Dedifferentiated amniotic fluid mesenchymal stem cell (primary cell): ENCODE measurements around the gene TMEM97.
"Not testable (repeated sequence)": the region's sequence is repeated elsewhere in the genome, so short reads cannot be mapped to it uniquely, and the experiment has no call there.

Experiments used
- DNase-seq: peaks from one replicate; pipeline ENCODE4 v3.0.0-alpha.2; 2016; ENCODE audit errors: extremely low spot score

TMEM97 gene

GRCh38 chr17:28338056-28338768, 19.2 kb downstream of the TMEM97 start:
- DNase-seq: no peak

- not testable (repeated sequence) for DNase-seq
Observed at GRCh38 chr17:28338769-28339212, 19.8 kb downstream of the TMEM97 start.

DNA sequence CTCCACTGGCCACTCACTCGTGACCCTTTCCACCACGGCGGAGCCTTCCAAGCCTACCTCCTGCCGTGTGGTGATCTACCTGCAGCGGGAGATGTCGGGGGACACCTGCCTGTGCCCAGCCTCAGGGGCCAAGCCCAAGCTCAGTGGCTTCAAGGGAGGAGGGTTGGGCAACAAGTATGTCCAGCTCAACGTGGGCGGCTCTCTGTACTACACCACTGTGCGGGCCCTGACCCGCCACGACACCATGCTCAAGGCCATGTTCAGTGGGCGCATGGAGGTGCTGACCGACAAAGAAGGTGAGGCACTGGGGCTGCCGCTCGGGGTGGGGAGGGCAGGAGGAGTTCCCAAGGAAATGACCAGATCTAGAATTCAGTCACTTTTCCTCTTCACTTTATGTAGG, 20.4 kb downstream of the TMEM97 start:
- no peak for DNase-seq

DNA sequence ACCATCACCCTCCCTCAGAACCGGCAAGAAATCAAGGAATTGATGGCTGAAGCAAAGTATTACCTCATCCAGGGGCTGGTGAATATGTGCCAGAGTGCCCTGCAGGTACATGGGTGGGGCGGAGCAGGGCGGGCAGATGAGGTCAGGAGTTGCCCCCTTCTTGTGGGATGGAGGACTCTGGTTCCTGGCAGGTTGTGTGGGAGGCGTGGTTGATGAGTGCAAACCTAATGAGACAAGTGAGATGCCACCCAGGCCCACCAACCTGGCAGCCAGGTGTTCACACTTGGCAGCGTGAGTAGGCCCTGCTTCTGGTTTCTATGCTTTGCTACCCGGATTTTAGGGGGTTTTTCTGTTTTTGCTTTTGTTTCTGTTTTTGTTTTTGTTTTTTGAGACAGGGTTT, 21.4 kb downstream of the TMEM97 start:
- no peak for DNase-seq

DNA sequence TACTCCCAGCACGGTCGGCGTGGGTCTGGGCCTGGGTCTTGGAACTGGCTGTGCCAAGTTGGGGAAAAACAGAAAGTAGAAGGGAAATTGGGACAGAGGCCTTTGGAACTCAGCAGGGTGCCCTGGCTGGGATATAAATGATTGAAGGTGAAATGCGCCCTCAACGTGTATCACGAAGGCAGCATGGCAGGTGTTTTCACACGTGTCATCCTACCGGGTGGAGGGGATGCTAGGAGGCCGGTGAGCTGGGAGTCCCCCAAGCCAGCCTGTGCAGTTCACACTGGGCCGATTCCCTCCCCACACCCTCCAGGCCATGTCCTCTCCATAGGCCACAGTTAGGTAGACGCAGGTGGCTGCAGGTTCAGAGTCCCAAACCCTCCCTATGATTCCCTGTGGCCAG, 22.5 kb downstream of the TMEM97 start:
- no peak for DNase-seq

- DNase-seq: no peak
Observed at GRCh38 chr17:28342313-28342712, 23.3 kb downstream of the TMEM97 start.

DNA sequence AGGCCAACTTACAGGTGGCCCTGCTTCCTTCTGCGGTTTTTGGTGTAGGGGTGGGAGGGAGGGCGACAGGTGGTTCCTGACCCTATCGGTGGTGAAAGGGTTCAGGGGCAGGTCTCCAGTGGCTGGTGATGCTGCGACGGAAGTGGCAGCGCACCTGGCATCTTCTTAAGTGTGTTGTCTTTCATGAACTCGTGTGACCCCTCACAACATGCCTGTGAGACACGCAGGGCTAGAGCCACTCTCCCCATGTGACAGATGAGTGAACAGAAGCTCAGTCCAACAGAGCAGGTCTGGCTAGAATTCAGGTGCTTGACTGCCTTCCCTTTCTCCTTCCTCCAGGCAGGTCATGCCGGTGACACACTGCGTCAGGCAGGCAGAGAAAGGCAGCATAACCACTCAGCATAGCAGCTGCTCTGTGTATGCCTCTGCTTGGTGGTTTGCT, 24.5 kb downstream of the TMEM97 start:
- no peak for DNase-seq

- DNase-seq: no peak
Observed at GRCh38 chr17:28344011-28344410, 25.0 kb downstream of the TMEM97 start.

- DNase-seq: no peak
Observed at GRCh38 chr17:28344435-28344901, 25.5 kb downstream of the TMEM97 start.

DNA sequence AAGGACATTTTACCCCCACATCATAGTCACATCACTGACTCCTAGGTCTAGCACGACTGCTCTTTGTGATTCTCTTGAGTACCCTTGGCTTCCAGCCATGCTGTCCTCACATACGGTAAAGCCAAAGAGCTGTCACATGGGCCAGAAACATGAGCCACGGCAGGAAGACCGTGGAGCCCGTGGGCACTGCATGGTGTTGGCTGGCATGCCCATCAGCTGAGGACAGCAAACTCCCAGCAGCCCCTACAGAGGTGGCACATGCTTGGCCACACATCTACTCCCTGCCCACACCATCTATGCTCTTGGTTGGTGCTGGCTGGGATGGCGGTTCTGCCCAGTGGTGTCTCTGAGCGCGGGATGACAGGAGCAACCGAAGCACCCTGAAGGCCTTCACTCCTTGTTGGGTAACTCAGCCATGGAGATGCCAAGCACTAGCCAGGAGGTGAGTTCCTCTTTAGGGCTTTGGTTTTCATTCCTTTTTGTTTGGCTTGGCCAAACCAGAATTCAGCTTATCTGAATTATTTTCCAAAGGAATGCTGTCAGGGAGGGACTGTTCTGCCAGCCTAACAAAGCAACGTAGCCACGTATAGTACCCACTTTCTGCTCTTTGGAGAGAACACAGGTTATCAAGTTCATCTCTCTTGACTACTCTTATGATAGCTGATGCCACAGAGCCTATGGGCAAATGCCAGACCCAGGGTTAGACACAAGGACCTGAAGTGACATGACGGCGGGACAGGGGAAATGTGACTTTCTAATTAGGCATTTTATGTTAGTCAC, 26.6 kb downstream of the TMEM97 start:
- no peak for DNase-seq

DNA sequence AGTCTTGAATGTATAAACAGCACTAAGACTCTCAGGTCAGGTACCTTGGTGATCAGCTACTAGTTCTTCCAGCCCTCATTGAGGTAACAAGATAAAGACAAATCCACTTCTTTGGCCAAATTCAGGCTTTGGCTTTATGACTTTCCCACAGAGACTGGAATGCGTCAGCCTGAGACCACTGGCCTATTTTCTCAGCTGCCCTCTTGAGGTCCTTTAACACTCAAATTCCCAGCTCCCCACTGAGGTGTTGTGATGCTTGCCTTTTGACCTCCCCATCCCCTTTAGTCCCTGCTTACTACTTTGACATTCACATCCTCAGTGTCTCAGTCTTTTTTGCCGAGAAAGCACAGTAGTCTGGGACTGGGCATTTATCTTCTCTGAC, 27.2 kb downstream of the TMEM97 start:
- no peak for DNase-seq

DNA sequence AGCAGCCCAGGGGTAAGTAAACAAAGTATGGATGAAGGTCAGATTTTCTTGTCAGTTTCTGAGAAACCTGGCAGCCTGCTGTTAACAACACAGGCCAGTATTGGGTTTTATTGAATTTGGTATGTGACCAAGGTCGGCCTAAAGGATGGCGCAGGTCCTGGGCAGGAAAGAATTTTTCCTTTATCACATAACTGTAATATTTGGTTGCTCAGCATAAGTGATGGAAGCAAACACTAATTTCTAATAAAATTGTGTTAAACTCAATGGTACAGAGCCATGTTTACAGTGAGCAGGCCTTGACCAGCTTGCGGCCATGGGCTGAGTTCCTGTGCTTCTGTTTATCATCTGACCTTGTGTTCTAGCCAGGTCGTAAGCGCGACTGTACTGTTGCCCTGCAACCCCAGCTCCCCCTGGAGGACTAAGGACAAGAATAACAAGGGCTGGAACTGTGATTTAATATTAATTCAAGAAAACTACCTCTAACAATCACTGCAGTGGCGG, 27.8 kb downstream of the TMEM97 start:
- DNase-seq: no peak

- DNase-seq: peak; percentile 92
Observed at GRCh38 chr17:28347261-28347891, 28.4 kb downstream of the TMEM97 start.

GRCh38 chr17:28348979-28349378, 30.0 kb downstream of the TMEM97 start:
- DNase-seq: no peak

DNA sequence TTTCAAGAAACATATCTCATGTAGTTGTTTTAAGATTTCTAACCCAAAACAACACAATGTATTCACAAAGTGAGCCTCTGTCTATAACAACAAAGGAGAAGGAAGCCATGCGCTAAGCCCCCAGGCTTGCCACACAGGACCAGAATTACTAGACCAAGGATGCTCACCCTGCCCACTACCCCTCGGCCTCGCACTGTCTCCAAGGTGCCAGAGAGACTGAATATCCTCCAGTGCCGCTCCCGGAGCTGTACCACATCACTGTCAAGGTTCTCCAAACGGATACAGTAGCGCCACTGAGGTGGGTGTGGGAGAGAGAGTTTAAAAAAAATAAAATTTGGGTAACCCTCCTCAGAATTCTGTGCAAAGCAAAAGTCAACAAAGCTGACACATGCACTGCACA, 31.3 kb downstream of the TMEM97 start:
- no peak for DNase-seq

DNA sequence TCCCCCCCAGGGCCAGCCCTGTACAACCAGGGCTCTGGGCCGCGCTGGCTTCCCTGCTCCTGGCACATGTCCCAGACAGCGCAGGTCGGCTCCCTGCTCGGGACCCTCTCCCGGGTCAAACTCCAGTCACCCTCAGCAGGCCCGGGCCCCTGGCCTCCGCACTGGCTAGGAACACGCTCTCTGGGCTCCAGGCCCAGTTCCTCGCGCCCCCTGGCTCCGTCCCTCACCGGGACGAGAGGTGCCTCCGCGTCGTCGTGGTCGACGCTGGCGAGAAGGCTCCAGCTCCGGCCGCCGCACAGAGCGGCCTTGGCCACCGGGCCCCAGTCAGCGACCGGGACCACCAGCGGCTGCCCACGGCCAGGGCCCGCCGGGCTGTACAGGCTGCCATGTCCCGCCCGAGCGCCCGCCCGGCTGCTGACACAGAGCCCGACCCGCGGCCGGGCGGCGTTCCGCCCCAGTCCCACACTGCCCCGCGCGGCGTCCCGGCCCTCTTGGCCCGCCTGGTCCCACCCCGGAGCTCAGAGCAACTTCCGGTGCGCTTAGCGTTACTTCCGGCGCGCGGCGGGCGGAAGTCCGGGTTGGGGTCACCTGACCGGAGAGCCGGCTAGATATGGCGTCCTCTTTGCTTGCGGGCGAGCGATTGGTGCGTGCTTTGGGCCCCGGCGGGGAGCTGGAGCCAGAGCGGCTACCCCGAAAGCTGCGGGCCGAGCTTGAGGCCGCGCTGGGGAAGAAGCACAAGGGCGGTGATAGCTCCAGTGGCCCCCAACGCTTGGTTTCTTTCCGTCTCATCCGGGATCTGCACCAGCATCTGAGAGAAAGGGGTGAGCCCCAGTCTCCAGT, 38.3 kb downstream of the TMEM97 start, which contains the start of gene POLDIP2:
TSS of gene POLDIP2 (minus strand) at position 467 of the 840 bp plus-strand sequence. CDS start at position 388, 79 bp downstream.
- DNase-seq: peak; percentile 96

DNA sequence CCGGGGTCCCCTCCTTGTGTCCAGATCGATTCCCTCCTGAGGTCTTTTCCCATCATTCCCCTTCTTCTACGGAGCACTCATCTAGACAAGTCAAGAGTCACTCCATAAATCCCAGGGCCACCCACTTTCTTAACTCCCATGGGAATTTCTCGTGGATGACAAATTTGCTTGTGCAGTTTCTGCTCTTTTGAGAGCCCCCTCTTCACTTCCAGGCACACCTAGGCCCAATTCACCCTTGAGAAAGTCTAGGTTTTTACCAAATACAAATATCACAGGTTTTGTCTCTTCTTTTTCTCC, 38.8 kb downstream of the TMEM97 start:
- DNase-seq: no peak

DNA sequence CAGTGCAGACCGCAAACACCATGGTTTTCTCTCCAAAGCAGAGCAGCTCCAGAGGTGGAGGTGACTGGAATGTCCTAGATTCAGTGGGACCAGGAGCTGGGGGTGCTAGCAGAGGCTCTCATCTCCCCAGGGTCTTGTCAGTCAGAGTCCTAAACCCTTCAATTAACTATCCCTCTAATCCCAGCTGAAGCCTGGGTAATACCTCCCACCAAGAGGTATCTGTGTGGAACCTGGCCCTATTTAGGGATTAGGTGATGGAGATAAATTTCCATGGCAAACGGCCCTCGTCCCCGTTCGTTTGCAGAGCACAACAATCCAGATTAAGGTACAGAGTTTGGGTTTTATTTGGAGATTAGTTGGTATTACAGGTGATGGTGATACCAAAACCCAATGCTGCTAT, 44.2 kb downstream of the TMEM97 start:
- DNase-seq: no peak

- DNase-seq: no peak
Observed at GRCh38 chr17:28363776-28364650, 45.0 kb downstream of the TMEM97 start.

- no peak for DNase-seq
Observed at GRCh38 chr17:28364665-28365363, 45.8 kb downstream of the TMEM97 start, which contains the start of gene SEBOX. TSS of gene SEBOX (minus strand) at chr17:28365199. CDS start at chr17:28365151, 48 bp downstream.
